Measurements from ENCODE around the gene ZNF444. TPM values are rescaled to one million over a fixed set of nuclear protein-coding genes. Genes with fewer than 3 reads are reported as not detected.

Gene ZNF444
- total and polyA plus RNA-seq, 2 donors (not counting 1 experiment from before 2014, with no cell fraction given), result 24.1 to 37.7 TPM

DNA sequence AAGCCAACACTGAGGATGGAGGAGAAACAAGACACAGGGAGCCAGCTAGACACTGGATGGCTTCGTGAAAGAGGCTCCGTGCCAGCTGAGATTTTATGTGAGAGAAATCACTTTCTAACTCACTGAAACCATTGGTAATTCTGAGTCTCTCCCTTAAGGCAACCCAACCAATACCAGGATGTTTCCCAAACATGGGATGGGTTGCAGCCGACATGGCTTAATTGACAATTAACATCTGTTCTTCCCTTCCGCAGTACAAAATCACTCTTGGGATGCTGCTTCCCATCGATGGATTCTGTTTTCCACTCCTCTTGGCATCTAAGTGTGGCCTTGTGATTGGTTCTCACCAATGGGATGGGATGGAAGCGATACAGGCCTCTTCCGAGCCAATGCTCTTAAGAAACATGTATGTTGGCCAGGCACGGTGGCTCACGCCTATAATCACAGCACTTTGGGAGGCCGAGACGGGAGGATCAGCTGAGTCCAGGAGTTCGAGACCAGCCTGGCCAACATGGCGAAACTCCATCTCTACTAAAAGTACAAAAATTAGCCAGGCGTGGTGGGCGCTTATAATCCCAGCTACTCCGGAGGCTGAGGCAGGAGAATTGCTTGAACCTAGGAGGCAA is 17.7 kb upstream of the ZNF444 start:
- WGBS (ENCODE audit: insufficient coverage), result 96% methylated on average over 9 of the region's 16 CpGs
- Histone ChIP-seq H3K79me2 (ENCODE audit: control insufficient read depth, insufficient read depth, low read length) (peaks cover 25% of the 10 kb centered on the region), H3K9ac (ENCODE audit: low read length) (no peak overlapping the region), H3K4me3 (ENCODE audit: control extremely low read depth in 1 of 5, extremely low read depth in 1 of 5, insufficient read depth in 1 of 5, low read depth in 2 of 5, low read length in 4 of 5) (no peak overlapping the region), H3K4me1 (ENCODE audit: control insufficient read depth in 2 of 2, insufficient read depth in 2 of 2, low read length in 2 of 2) (peaks cover 18 to 28% of the 10 kb centered on the region in 2 donors), H3K36me3 (replicated peaks in 1 of 2; ENCODE audit: control extremely low read depth in 1 of 2, control insufficient read depth in 1 of 2, extremely low read depth in 1 of 2, insufficient read depth in 2 of 2, low read length in 1 of 2) (peaks cover 0 to 5% of the 10 kb centered on the region in 2 experiments), H3K27ac (ENCODE audit: low read length in 2 of 2) (no peak overlapping the region), H4K20me1 (ENCODE audit: control insufficient read depth, insufficient read depth, low read length, poor library complexity, severe bottlenecking) (peaks cover 17% of the 10 kb centered on the region), H3K27me3 (replicated peaks in 1 of 4; ENCODE audit: control extremely low read depth in 1 of 4, control insufficient read depth in 3 of 4, insufficient read depth in 4 of 4, low read length in 3 of 4) (no peaks in the 10 kb centered on the region), H3K4me2 (replicated peaks; ENCODE audit: low read depth, low read length, poor library complexity, severe bottlenecking) (no peak overlapping the region), H3K9me3 (ENCODE audit: control extremely low read depth in 1 of 3, control insufficient read depth in 2 of 3, insufficient read depth in 1 of 3, low read length in 2 of 3) (no peaks in the 10 kb centered on the region), H2AFZ (ENCODE audit: insufficient read depth, low read depth, low read length, poor library complexity, severe bottlenecking) (no peak overlapping the region)
- intact Hi-C loops (cut with micrococcal nuclease), result loop anchor here (5.0 kb wide), 1 partner anchor 279 kb away; the partner anchor contains the start of gene ZNF583
- Mint-ChIP-seq H3K4me3 (no peak overlapping the region), H3K4me1 (peaks cover 26% of the 10 kb centered on the region), H3K27ac (no peak overlapping the region), H3K9me3 (ENCODE audit: insufficient read depth) (no peaks in the 10 kb centered on the region), H3K27me3 (no peaks in the 10 kb centered on the region)
- ChIA-PET CTCF (interaction anchor here (1.5 to 1.7 kb wide), 2 partner anchors 10 to 18 kb away, joined by 3 to 4 read pairs; no protein-coding TSS in a partner anchor), POLR2A (no interaction called here)
- ATAC-seq (ENCODE audit: low read depth) (no peak), DNase-seq (no peak)
- TF ChIP-seq CTCF (IDR thresholded peaks at IDR 0.05) (no peak), EZH2 (IDR thresholded peaks at IDR 0.05; ENCODE audit: borderline replicate concordance, insufficient read depth, low read depth, low read length, poor library complexity, severe bottlenecking) (no peak)

DNA sequence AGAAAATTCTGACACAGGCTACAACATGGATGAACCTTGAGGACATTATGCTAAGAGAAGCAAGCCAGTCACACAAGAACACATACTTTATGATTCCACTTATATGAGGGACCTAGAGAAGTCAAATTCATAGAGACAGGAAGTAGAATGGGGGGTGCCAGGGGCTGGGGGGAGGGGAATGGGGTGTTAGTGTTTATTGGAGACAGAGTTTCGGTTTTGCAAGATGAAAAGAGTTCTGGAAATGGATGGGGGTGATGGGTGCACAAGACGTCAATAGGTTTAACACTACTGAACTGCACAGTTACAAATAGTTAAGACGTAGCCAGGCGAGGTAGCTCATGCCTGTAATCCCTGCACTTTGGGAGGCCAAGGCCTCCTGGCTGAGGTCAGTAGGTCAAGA is 16.5 kb upstream of the ZNF444 start:
- peaks cover 14% of the 10 kb centered on the region for H3K4me1 Mint-ChIP-seq
- no peak overlapping the region for H2AFZ ChIP-seq (ENCODE audit: insufficient read depth, low read depth, low read length, poor library complexity, severe bottlenecking)
- H3K27ac Mint-ChIP-seq, result no peak overlapping the region
- H3K27me3 Mint-ChIP-seq, result no peaks in the 10 kb centered on the region
- no peak overlapping the region for H3K4me3 Mint-ChIP-seq
- H3K4me1 ChIP-seq (ENCODE audit: control insufficient read depth in 2 of 2, insufficient read depth in 2 of 2, low read length in 2 of 2), result peaks cover 11 to 16% of the 10 kb centered on the region in 2 donors
- TF ChIP-seq EZH2 (IDR thresholded peaks at IDR 0.05; ENCODE audit: borderline replicate concordance, insufficient read depth, low read depth, low read length, poor library complexity, severe bottlenecking) (no peak), CTCF (IDR thresholded peaks at IDR 0.05) (no peak)
- intact Hi-C loops (cut with micrococcal nuclease), result loop anchor here (5.0 kb wide), 1 partner anchor 278 kb away; the partner anchor contains the start of gene ZNF583
- H3K4me2 ChIP-seq (replicated peaks; ENCODE audit: low read depth, low read length, poor library complexity, severe bottlenecking), result no peak overlapping the region
- 86% methylated on average over 3 of the region's 4 CpGs for WGBS (ENCODE audit: insufficient coverage)
- ChIA-PET POLR2A (no interaction called here), CTCF (interaction anchor here (1.0 kb wide), 1 partner anchor 44 kb away, joined by 3 read pairs; no protein-coding TSS in a partner anchor)
- H3K27ac ChIP-seq (ENCODE audit: low read length in 2 of 2), result no peak overlapping the region
- no peaks in the 10 kb centered on the region for H3K9me3 ChIP-seq (ENCODE audit: control extremely low read depth in 1 of 3, control insufficient read depth in 2 of 3, insufficient read depth in 1 of 3, low read length in 2 of 3)
- H3K36me3 ChIP-seq (replicated peaks in 1 of 2; ENCODE audit: control extremely low read depth in 1 of 2, control insufficient read depth in 1 of 2, extremely low read depth in 1 of 2, insufficient read depth in 2 of 2, low read length in 1 of 2), result no peaks in the 10 kb centered on the region
- peaks cover 13% of the 10 kb centered on the region for H3K79me2 ChIP-seq (ENCODE audit: control insufficient read depth, insufficient read depth, low read length)
- DNase-seq (no peak), ATAC-seq (ENCODE audit: low read depth) (no peak)
- H3K9ac ChIP-seq (ENCODE audit: low read length), result no peak overlapping the region
- H4K20me1 ChIP-seq (ENCODE audit: control insufficient read depth, insufficient read depth, low read length, poor library complexity, severe bottlenecking), result peaks cover 9% of the 10 kb centered on the region
- no peaks in the 10 kb centered on the region for H3K9me3 Mint-ChIP-seq (ENCODE audit: insufficient read depth)
- H3K4me3 ChIP-seq (ENCODE audit: control extremely low read depth in 1 of 5, extremely low read depth in 1 of 5, insufficient read depth in 1 of 5, low read depth in 2 of 5, low read length in 4 of 5), result no peak overlapping the region
- H3K27me3 ChIP-seq (replicated peaks in 1 of 4; ENCODE audit: control extremely low read depth in 1 of 4, control insufficient read depth in 3 of 4, insufficient read depth in 4 of 4, low read length in 3 of 4), result no peaks in the 10 kb centered on the region
